Limb (tissue), 2 donors: ENCODE measurements around the gene GMDS.

Experiments used
- DNase-seq, 2 donors: peaks; one replicate each; pipeline ENCODE4 v3.0.0-alpha.2; 2016; ENCODE audit errors: extremely low spot score in 2 of 2

Gene GMDS

GRCh38 chr6:2134554-2134953 is 110.9 kb downstream of the GMDS start:
- DNase-seq = no peak

GRCh38 chr6:2133716-2134310 is 111.6 kb downstream of the GMDS start:
- no peak for DNase-seq

- DNase-seq = no peak
Observed at GRCh38 chr6:2132916-2133315, 112.5 kb downstream of the GMDS start.

GRCh38 chr6:2132416-2132815 is 113.0 kb downstream of the GMDS start:
- DNase-seq = no peak

GRCh38 chr6:2129182-2129621 is 116.2 kb downstream of the GMDS start:
- no peak for DNase-seq

GRCh38 chr6:2127484-2127911 is 117.9 kb downstream of the GMDS start:
- DNase-seq = no peak

- no peak for DNase-seq
Observed at GRCh38 chr6:2126351-2126750, 119.1 kb downstream of the GMDS start.

- no peak for DNase-seq
Observed at GRCh38 chr6:2125158-2125557, 120.2 kb downstream of the GMDS start.

GRCh38 chr6:2124260-2124709 is 121.1 kb downstream of the GMDS start:
- no peak for DNase-seq

- no peak for DNase-seq
Observed at GRCh38 chr6:2120912-2121311, 124.5 kb downstream of the GMDS start.

- no peak for DNase-seq
Observed at GRCh38 chr6:2119275-2119674, 126.1 kb downstream of the GMDS start.

GRCh38 chr6:2118136-2118535 is 127.3 kb downstream of the GMDS start:
- DNase-seq = no peak

GRCh38 chr6:2117447-2117846 is 128.0 kb downstream of the GMDS start:
- DNase-seq = no peak

GRCh38 chr6:2116496-2116895 is 128.9 kb downstream of the GMDS start:
- DNase-seq = no peak

- no peak for DNase-seq
Observed at GRCh38 chr6:2114100-2114499, 131.3 kb downstream of the GMDS start.

- peak in 1 of 2 donors; percentile 41 for DNase-seq
Observed at GRCh38 chr6:2111162-2111677, 134.2 kb downstream of the GMDS start.

- DNase-seq = no peak
Observed at GRCh38 chr6:2110504-2110903, 134.9 kb downstream of the GMDS start.

- no peak for DNase-seq
Observed at GRCh38 chr6:2109796-2110195, 135.6 kb downstream of the GMDS start.

- no peak for DNase-seq
Observed at GRCh38 chr6:2108700-2109306, 136.6 kb downstream of the GMDS start.

GRCh38 chr6:2104524-2104880 is 140.9 kb downstream of the GMDS start:
- DNase-seq = no peak

GRCh38 chr6:2103765-2104523 is 141.5 kb downstream of the GMDS start:
- DNase-seq = peak in 1 of 2 donors; percentile 85

GRCh38 chr6:2102966-2103365 is 142.4 kb downstream of the GMDS start:
- no peak for DNase-seq
